ENCODE data around the gene NCKIPSD. TPM values are rescaled to one million over a fixed set of nuclear protein-coding genes. Genes with fewer than 3 reads are reported as not detected.

NCKIPSD gene
- total RNA-seq, 3 donors from 2014 or later (not counting 1 experiment from before 2014, with no cell fraction given), result 12.2 to 14.1 (median 12.8) TPM

DNA sequence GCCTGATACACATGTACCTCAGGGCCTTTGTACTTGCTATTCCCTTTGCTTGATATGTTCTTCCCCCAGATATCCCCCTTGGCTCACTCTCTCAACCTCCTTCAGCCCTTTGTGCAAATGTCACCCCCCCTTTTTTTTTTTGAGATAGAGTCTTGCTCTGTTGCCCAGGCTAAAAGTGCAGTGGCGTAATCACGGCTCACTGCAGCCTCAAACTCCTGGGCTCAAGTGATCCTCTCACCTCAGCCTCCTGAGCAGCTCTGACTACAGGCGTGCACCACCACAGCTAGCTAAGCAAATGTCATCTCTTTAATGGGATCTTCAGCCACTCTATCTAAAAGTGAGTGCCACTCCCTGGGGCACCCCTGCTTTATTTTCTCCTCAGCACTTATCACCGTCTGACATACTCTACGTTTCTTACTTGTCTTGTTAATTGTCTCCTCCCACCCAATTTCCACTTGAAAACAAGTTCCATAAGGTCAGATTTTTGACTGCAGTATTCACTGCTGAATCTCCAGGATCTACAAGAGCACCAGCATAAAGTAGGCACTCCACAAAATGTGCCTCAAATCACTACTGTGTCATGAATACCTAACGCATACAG, 16.7 kb upstream of the NCKIPSD start:
- Mint-ChIP-seq H3K4me3 (no peak overlapping the region), H3K9me3 (no peaks in the 10 kb centered on the region), H3K36me3 (peaks cover 7% of the 10 kb centered on the region), H3K4me1 (peaks cover 39 to 42% of the 10 kb centered on the region in 2 donors), H3K27ac (peak overlapping the region; percentile 47 to 49), H3K27me3 (ENCODE audit: low read depth in 2 of 2) (no peaks in the 10 kb centered on the region)
- H3K9me3 ChIP-seq (ENCODE audit: control insufficient read depth, insufficient read depth, low read length), result no peaks in the 10 kb centered on the region
- TF ChIP-seq, protein P1, sequence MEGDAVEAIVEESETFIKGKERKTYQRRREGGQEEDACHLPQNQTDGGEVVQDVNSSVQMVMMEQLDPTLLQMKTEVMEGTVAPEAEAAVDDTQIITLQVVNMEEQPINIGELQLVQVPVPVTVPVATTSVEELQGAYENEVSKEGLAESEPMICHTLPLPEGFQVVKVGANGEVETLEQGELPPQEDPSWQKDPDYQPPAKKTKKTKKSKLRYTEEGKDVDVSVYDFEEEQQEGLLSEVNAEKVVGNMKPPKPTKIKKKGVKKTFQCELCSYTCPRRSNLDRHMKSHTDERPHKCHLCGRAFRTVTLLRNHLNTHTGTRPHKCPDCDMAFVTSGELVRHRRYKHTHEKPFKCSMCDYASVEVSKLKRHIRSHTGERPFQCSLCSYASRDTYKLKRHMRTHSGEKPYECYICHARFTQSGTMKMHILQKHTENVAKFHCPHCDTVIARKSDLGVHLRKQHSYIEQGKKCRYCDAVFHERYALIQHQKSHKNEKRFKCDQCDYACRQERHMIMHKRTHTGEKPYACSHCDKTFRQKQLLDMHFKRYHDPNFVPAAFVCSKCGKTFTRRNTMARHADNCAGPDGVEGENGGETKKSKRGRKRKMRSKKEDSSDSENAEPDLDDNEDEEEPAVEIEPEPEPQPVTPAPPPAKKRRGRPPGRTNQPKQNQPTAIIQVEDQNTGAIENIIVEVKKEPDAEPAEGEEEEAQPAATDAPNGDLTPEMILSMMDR (IDR thresholded peaks at IDR 0.05), result no peak
- ATAC-seq (no peak), DNase-seq (no peak)
- peaks cover 21% of the 10 kb centered on the region for H3K36me3 ChIP-seq (ENCODE audit: control insufficient read depth, insufficient read depth, low read length)
- WGBS (ENCODE audit: insufficient coverage), result 91% methylated on average over 6 of the region's 6 CpGs
- H3K27me3 ChIP-seq (ENCODE audit: control insufficient read depth, insufficient read depth, low read length), result no peaks in the 10 kb centered on the region
- H3K27ac ChIP-seq (ENCODE audit: low read length), result no peak overlapping the region
- intact Hi-C loops (cut with micrococcal nuclease), result no loop called here
- H3K4me1 ChIP-seq (ENCODE audit: control insufficient read depth, insufficient read depth, low read length), result peaks cover 9% of the 10 kb centered on the region
- H3K4me3 ChIP-seq (ENCODE audit: low read length), result no peak overlapping the region

DNA sequence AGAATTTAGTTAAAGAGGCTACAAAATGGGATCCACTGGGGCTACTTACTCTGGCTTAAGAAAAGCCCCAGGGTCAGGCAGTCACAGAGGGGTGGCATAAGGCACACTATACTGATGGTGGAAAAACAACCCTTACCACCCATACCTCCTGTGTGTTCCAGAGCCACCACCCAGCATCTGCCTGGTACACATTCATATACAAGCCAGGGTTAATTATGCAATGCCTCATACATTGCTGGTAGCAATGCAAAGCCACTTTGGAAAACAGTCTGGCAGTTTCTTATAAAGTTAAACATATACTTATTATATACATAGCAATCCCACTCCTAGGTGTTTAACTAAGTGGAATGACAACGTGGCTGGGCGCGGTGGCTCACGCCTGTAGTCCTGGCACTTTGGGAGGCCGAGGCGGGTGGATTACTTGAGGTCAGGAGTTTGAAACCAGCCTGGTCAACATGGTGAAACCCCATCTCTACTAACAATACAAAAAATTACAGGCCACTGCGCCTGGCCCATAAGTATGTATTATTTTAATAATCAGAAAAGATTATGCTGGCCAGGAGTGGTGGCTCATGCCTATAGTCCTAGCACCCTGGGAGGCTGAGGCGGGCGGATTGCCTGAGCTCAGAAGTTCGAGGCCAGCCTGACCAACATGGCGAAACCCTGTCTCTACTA, 15.2 kb upstream of the NCKIPSD start:
- H3K4me3 Mint-ChIP-seq, result no peak overlapping the region
- peaks cover 21% of the 10 kb centered on the region for H3K36me3 ChIP-seq (ENCODE audit: control insufficient read depth, insufficient read depth, low read length)
- intact Hi-C loops (cut with micrococcal nuclease), result no loop called here
- H3K4me1 Mint-ChIP-seq, result peaks cover 32 to 36% of the 10 kb centered on the region in 2 donors
- peaks cover 5% of the 10 kb centered on the region for H3K4me1 ChIP-seq (ENCODE audit: control insufficient read depth, insufficient read depth, low read length)
- 95% methylated on average over 7 of the region's 11 CpGs for WGBS (ENCODE audit: insufficient coverage)
- DNase-seq, result no peak
- ATAC-seq, result no peak
- peak overlapping the region in 1 of 2 donors; percentile 63 for H3K27ac Mint-ChIP-seq
- TF ChIP-seq, protein P1 (IDR thresholded peaks at IDR 0.05), result no peak
- H3K9me3 ChIP-seq (ENCODE audit: control insufficient read depth, insufficient read depth, low read length), result no peaks in the 10 kb centered on the region
- no peak overlapping the region for H3K4me3 ChIP-seq (ENCODE audit: low read length)
- no peaks in the 10 kb centered on the region for H3K27me3 ChIP-seq (ENCODE audit: control insufficient read depth, insufficient read depth, low read length)
- H3K27ac ChIP-seq (ENCODE audit: low read length), result no peak overlapping the region
- peaks cover 7% of the 10 kb centered on the region for H3K36me3 Mint-ChIP-seq
- no peaks in the 10 kb centered on the region for H3K9me3 Mint-ChIP-seq
- H3K27me3 Mint-ChIP-seq (ENCODE audit: low read depth in 2 of 2), result no peaks in the 10 kb centered on the region

DNA sequence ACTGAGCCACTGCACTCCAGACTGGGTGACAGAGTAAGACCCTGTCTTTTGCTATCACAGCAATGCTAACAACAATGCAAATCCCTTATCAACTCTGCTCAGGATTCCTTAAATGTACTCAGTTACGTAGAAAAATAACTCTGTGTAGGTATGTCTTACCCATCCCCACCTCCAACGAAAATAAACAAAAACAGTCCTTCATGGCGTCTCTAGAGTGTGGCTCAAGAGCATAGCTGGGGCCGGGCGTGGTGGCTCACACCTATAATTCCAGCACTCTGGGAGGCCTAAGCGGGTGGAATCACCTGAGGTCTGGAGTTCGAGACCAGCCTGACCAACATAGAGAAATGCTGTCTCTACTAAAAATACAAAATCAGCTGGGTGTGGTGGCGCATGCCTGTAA, 13.2 kb upstream of the NCKIPSD start:
- Histone ChIP-seq H3K9me3 (ENCODE audit: control insufficient read depth, insufficient read depth, low read length) (no peaks in the 10 kb centered on the region), H3K36me3 (ENCODE audit: control insufficient read depth, insufficient read depth, low read length) (peaks cover 37% of the 10 kb centered on the region), H3K4me3 (ENCODE audit: low read length) (no peak overlapping the region), H3K27me3 (ENCODE audit: control insufficient read depth, insufficient read depth, low read length) (no peaks in the 10 kb centered on the region), H3K27ac (ENCODE audit: low read length) (no peak overlapping the region), H3K4me1 (ENCODE audit: control insufficient read depth, insufficient read depth, low read length) (peaks cover 5% of the 10 kb centered on the region)
- no peaks in the 10 kb centered on the region for H3K27me3 Mint-ChIP-seq (ENCODE audit: low read depth in 2 of 2)
- DNase-seq (no peak), ATAC-seq (no peak)
- peaks cover 26 to 35% of the 10 kb centered on the region in 2 donors for H3K4me1 Mint-ChIP-seq
- peak overlapping the region in 1 of 2 donors; percentile 41 for H3K27ac Mint-ChIP-seq
- intact Hi-C loops (cut with micrococcal nuclease), result no loop called here
- H3K4me3 Mint-ChIP-seq, result no peak overlapping the region
- peaks cover 7% of the 10 kb centered on the region for H3K36me3 Mint-ChIP-seq
- H3K9me3 Mint-ChIP-seq, result no peaks in the 10 kb centered on the region
- TF ChIP-seq, protein P1 (IDR thresholded peaks at IDR 0.05), result no peak
- 95% methylated on average over 8 of the region's 8 CpGs for WGBS (ENCODE audit: insufficient coverage)
